ENCODE measurements around the gene ACTN4.

ACTN4 gene

GRCh38 chr19:38773469-38774177, 126.2 kb downstream of the ACTN4 start, which contains the start of gene LGALS7:
Gene LGALS7 (minus strand): TSS chr19:38773517. CDS start chr19:38773492, 25 bp downstream.
- in situ Hi-C loops (cut with HindIII; ENCODE audit: low pct_ligation_motif_present, low sequenced_read_pairs): no loop called here
- no peaks in the 10 kb centered on the region for H3K27me3 ChIP-seq (replicated peaks)
- no peak for DNase-seq
- H3K4me3 ChIP-seq (ENCODE audit: low read depth, low read length): no peak within 1 kb of the TSS
- no peaks in the 10 kb centered on the region for H3K36me3 ChIP-seq (replicated peaks)
- no peak for TF ChIP-seq CTCF (IDR thresholded peaks at IDR 0.05; ENCODE audit: low read depth, low read length, missing control alignments)
- no peak within 1 kb of the TSS for H3K27ac ChIP-seq

GRCh38 chr19:38774181-38774950, 126.9 kb downstream of the ACTN4 start:
- Histone ChIP-seq H3K4me3 (ENCODE audit: low read depth, low read length) (no peak overlapping the region), H3K27me3 (replicated peaks) (no peaks in the 10 kb centered on the region), H3K36me3 (replicated peaks) (no peaks in the 10 kb centered on the region), H3K27ac (no peak overlapping the region)
- TF ChIP-seq CTCF (IDR thresholded peaks at IDR 0.05; ENCODE audit: low read depth, low read length, missing control alignments): no peak
- DNase-seq: no peak
- in situ Hi-C loops (cut with HindIII; ENCODE audit: low pct_ligation_motif_present, low sequenced_read_pairs): no loop called here

GRCh38 chr19:38778733-38779132, 131.3 kb downstream of the ACTN4 start:
- Histone ChIP-seq H3K27ac (no peak overlapping the region), H3K36me3 (replicated peaks) (no peaks in the 10 kb centered on the region), H3K4me3 (ENCODE audit: low read depth, low read length) (no peak overlapping the region), H3K27me3 (replicated peaks) (peaks cover 4% of the 10 kb centered on the region)
- TF ChIP-seq CTCF (IDR thresholded peaks at IDR 0.05; ENCODE audit: low read depth, low read length, missing control alignments): no peak
- in situ Hi-C loops (cut with HindIII; ENCODE audit: low pct_ligation_motif_present, low sequenced_read_pairs): no loop called here
- no peak for DNase-seq

- in situ Hi-C loops (cut with HindIII; ENCODE audit: low pct_ligation_motif_present, low sequenced_read_pairs): no loop called here
- DNase-seq: no peak
- no peak for TF ChIP-seq CTCF (IDR thresholded peaks at IDR 0.05; ENCODE audit: low read depth, low read length, missing control alignments)
Observed at GRCh38 chr19:38780443-38780842, 133.0 kb downstream of the ACTN4 start.

GRCh38 chr19:38781058-38781457, 133.6 kb downstream of the ACTN4 start:
- TF ChIP-seq CTCF (IDR thresholded peaks at IDR 0.05; ENCODE audit: low read depth, low read length, missing control alignments): no peak
- peaks cover 4% of the 10 kb centered on the region for H3K27me3 ChIP-seq (replicated peaks)
- no peak overlapping the region for H3K27ac ChIP-seq
- H3K36me3 ChIP-seq (replicated peaks): no peaks in the 10 kb centered on the region
- in situ Hi-C loops (cut with HindIII; ENCODE audit: low pct_ligation_motif_present, low sequenced_read_pairs): no loop called here
- no peak for DNase-seq
- no peak overlapping the region for H3K4me3 ChIP-seq (ENCODE audit: low read depth, low read length)

More at GRCh38 chr19:38780443-38780842, 133.0 kb downstream of the ACTN4 start:
- H3K4me3 ChIP-seq (ENCODE audit: low read depth, low read length): no peak overlapping the region
- H3K27ac ChIP-seq: no peak overlapping the region
- H3K27me3 ChIP-seq (replicated peaks): peaks cover 4% of the 10 kb centered on the region
- no peaks in the 10 kb centered on the region for H3K36me3 ChIP-seq (replicated peaks)

All from brain microvascular endothelial cell (primary cell).